ENCODE data around the gene B4GALNT3.
"Not testable (repeated sequence)": the region's sequence is repeated elsewhere in the genome, so short reads cannot be mapped to it uniquely, and the experiment has no call there.

Gene B4GALNT3

GRCh38 chr12:561391-561705 is 101.6 kb downstream of the B4GALNT3 start:
- DNase-seq: no peak

GRCh38 chr12:561908-562593 is 102.3 kb downstream of the B4GALNT3 start:
- DNase-seq: no peak

- no peak for DNase-seq
These were observed 102.9 kb downstream of the B4GALNT3 start for GRCh38 chr12:562634-563033.

GRCh38 chr12:563250-563781 is 103.6 kb downstream of the B4GALNT3 start:
- peak in 2 of 4 experiments; percentile 19 to 48 for DNase-seq

- no peak for DNase-seq
These were observed 104.1 kb downstream of the B4GALNT3 start for GRCh38 chr12:563787-564298.

GRCh38 chr12:565161-565560 is 105.4 kb downstream of the B4GALNT3 start:
- DNase-seq: no peak

DNA sequence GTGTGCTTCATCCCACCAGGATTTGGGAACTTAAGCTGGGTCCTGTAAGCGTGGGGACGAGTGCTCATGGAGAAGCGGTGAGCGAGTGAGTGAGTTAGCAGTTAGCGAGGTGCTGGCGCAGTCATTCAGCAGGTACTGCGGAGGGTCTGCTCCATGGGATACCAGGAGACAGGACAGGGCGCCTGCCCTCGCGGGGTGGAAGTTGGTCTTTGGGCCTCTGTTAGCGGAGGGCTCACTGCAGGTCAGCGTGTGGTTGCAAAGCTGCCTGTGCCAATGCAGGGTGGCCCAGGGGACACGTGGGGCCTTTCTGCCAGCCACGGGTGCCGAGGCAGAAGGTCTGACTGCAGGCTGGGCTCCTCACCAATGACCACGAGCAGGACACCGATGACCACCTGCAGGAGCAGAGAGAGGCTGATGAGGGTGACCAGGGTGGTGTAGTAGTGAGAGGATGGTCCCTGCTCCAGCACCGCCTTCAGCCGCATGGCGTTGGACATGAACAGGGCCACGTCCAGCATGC is 105.9 kb downstream of the B4GALNT3 start:
- DNase-seq: no peak

DNA sequence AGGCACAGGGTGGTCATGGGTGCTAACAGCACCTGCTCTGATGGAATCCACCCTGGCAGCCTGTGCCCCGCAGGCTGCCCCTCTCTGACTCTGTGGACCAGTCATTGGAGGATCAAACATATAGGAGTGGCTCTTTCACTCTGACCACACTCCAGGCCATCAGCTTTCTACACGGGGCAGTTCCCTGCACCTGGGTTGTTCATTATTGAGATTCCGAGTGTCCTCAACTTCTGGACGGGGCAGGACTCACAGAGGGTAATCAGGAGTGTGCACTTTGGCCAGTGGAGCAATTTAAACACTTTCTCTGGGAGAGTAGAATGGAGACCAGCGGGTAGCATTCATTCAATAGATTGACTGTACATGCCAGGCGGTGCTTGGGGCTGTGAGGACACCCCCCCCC is 108.7 kb downstream of the B4GALNT3 start:
- no peak for DNase-seq

DNA sequence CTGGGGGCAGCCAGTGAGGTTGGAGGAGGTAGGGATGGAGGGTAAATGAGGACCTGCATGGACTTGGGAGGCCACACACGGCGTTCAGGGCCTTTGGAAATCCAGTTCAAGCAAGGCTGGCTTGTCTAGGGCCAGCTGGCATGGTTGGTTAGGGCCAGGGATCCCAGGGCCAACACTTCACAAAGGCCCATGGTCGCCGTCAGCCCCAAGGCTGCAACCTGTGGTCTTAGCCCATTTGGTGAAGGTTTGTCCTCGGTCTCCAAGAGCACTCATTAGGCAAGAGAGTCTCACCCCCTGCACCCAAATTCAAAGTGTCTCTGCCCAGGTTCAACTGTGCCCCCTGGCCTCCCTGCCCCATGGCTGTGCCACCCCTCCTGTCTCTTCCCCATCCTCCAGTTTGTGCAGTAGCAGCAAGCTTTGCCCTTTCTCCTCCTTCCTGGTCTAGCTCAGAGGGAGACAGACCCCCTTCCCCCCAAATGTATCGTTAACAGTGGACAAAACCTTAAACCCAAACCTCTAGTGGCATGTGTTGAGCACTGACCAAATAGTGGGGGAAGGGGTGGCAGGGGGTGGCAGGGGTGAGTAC is 109.4 kb downstream of the B4GALNT3 start:
- no peak for DNase-seq

DNA sequence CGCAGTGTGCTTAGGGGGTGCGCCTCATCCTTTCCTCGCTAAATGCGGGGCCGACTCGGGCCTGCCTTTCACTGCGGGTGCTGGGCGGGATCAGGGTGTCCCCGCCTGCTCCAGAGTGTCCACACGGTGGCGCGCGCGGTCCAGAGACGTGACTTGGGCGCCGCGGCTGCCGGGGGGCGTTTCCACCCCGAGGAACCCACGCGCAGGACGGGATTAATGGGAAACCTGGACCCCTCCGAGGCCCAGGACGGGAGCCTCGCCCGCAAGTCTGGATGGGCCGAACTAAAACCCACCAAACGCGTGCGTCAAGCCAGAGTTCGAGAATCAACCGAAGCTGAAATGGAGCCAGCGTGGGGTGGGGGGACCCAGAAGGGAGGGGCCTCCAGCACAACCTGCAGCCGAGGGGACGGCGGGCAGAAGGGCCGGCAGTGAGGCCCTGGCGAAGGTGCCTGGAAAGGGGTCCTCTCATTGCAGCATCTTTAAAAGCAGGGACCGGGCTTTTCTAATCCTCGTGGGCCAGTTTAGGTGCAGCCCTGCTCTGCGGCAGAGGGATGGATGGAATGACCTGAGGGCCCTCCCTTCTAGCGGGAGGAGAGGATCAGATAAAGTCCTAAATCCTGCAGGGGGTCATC is 110.2 kb downstream of the B4GALNT3 start:
- DNase-seq: peak; percentile 68 to 86 (median 80)

GRCh38 chr12:570435-570920 is 110.7 kb downstream of the B4GALNT3 start:
- DNase-seq: no peak

- DNase-seq: no peak
These were observed 111.4 kb downstream of the B4GALNT3 start for GRCh38 chr12:570921-571794.

- no peak for DNase-seq
These were observed 112.2 kb downstream of the B4GALNT3 start for GRCh38 chr12:571795-572531.

DNA sequence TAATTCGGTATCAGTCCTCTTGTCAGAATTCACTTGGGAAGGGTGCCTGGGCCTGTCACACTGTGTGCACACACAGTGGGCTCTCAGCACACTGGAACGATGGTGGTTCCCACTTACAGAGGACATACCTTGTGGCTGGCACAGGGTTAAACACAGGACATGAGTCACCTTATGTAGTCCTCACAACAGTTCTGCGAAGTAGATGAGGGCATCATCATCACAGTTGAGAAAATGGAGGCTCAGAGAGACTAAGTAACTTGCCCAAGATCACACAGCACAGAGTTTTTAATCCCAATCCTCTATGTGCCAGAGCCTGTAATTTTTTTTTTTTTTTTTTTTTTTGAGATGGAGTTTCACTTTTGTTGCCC is 112.8 kb downstream of the B4GALNT3 start:
- no peak for DNase-seq

DNA sequence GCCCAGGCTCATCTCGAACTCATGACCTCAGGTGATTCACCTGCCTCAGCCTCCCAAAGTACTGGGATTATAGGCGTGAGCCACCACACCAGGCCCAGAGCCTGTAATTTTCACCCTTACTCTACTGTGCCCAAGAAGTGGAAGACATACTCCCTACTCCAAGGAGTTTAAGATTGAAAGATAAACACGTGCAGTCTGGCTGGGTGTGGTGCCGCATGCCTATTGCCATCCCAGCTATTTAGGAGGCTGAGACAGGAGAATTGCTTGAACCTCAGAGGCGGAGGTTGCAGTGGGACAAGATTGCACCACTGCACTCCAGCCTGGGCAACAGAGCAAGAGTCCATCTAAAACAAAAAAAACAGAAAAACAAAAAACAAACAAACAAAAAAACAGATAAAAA is 113.5 kb downstream of the B4GALNT3 start:
- no peak for DNase-seq

GRCh38 chr12:574475-575128 is 114.9 kb downstream of the B4GALNT3 start:
- no peak for DNase-seq

- DNase-seq: no peak
These were observed 115.4 kb downstream of the B4GALNT3 start for GRCh38 chr12:575129-575502.

DNA sequence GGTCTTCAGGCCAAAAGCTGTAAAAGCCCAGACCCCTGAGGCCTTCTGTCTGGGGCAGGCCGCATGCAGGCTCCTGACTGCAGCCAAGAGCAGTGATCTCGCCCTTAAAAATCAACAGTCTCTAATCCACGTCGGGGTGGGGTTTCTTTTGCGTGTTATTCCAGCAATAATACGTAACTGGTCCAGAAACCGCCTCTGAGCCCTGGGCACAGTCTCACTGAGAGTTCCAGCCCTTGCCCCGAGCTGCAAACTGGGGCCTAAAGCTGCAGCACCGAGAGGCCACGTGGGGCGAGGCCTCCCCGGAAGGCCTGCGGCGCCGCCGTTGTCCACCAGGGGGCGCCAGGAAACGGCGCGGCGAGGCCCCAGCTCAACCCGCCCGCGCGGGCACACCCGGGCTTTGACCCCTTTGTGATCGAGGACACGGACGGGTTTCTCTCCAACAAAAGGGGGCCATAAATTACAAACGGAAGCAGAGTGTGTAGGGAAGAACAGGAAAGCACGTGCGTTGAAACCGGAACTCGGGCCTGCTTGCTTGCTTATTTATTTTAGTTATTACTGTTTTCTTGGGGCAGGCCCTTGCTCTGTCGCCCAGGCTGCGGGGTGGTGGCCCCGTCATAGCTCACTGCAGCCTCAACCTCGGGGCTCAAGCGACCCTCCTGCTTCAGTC is 116.3 kb downstream of the B4GALNT3 start:
- DNase-seq: peak; percentile 63 to 85 (median 80)

- no peak for DNase-seq
These were observed 116.9 kb downstream of the B4GALNT3 start for GRCh38 chr12:576615-577110.

- DNase-seq: not testable (repeated sequence)
These were observed 118.4 kb downstream of the B4GALNT3 start for GRCh38 chr12:577994-578747.
